HG03571 (cell line): ENCODE results near the gene ZBP1.

ENCODE experiments used
- ATAC-seq: cut with Tn5 transposase; IDR thresholded peaks from one replicate; pipeline ENCODE4 v1.9.1; 2021; ENCODE audit not compliant: unreplicated experiment

The ZBP1 gene

GRCh38 chr20:57576617-57577550, 43.3 kb downstream of the ZBP1 start:
- ATAC-seq = no peak

GRCh38 chr20:57576002-57576401, 44.2 kb downstream of the ZBP1 start:
- ATAC-seq = no peak

GRCh38 chr20:57574954-57575353, 45.3 kb downstream of the ZBP1 start:
- ATAC-seq = no peak

GRCh38 chr20:57573894-57574293, 46.3 kb downstream of the ZBP1 start:
- no peak for ATAC-seq

- ATAC-seq = no peak
Observed at GRCh38 chr20:57573242-57573641, 47.0 kb downstream of the ZBP1 start.

- no peak for ATAC-seq
Observed at GRCh38 chr20:57571782-57572416, 48.3 kb downstream of the ZBP1 start.

- no peak for ATAC-seq
Observed at GRCh38 chr20:57570920-57571319, 49.3 kb downstream of the ZBP1 start.

GRCh38 chr20:57570145-57570850, 49.9 kb downstream of the ZBP1 start:
- no peak for ATAC-seq

GRCh38 chr20:57568960-57569359, 51.3 kb downstream of the ZBP1 start:
- ATAC-seq = no peak

GRCh38 chr20:57568088-57568896, 51.9 kb downstream of the ZBP1 start:
- ATAC-seq = no peak

- no peak for ATAC-seq
Observed at GRCh38 chr20:57567471-57568079, 52.7 kb downstream of the ZBP1 start.

- ATAC-seq = no peak
Observed at GRCh38 chr20:57566803-57567459, 53.3 kb downstream of the ZBP1 start.

GRCh38 chr20:57566399-57566798, 53.8 kb downstream of the ZBP1 start:
- no peak for ATAC-seq

GRCh38 chr20:57564951-57565642, 55.1 kb downstream of the ZBP1 start:
- ATAC-seq = no peak

- ATAC-seq = no peak
Observed at GRCh38 chr20:57564180-57564802, 55.9 kb downstream of the ZBP1 start.

- ATAC-seq = no peak
Observed at GRCh38 chr20:57563522-57563921, 56.7 kb downstream of the ZBP1 start.

- no peak for ATAC-seq
Observed at GRCh38 chr20:57562541-57563465, 57.4 kb downstream of the ZBP1 start.
